ENCODE data around the gene MAG. TPM values are rescaled to one million over a fixed set of nuclear protein-coding genes. Genes with fewer than 3 reads are reported as not detected.

MAG gene
- total and polyA plus RNA-seq, 9 of the 15 experiments (the other 6 are each of a cell fraction or from before 2014, with no cell fraction given) = 0.11 to 10.0 (median 1.6) TPM

DNA sequence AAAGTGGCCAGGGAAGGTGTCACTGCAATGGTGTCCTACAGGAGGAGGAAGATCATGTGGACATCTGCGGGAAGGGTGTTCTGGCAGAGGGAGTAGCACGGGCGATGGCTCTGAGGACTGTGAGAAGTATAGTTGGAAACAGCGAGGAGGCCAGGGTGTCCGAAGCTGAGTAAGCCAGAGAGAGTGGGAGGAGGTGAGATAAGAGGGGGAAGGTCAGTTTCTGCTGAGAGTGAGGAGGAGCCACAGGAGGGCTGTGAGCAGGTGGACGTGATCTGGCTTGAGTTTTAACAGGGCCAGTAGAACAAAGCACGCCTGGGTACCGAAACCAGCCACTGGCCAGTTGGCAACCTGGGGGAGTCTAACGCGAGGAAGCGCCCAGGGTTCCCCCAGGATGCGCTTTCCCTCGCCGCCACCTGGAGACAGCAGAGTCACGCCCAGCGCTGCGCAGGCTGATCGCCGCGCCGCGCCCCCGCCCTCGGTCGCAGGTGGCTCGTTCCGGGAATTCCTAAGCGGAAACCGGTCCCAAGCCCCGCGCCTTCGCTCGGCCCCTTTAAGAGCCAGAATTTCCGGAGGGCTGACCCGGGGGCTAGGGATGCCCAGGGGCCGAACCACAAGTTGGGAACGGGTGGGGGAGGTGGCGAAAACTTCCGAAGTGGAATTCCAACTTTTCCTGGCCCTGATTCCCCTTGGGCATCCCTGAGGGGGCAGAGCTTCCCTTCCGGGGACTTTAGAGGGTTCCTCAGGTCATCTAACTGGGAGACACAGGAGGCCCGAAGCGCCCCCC lies 44.2 kb upstream of the MAG start (continued):
- TF ChIP-seq, protein P1, sequence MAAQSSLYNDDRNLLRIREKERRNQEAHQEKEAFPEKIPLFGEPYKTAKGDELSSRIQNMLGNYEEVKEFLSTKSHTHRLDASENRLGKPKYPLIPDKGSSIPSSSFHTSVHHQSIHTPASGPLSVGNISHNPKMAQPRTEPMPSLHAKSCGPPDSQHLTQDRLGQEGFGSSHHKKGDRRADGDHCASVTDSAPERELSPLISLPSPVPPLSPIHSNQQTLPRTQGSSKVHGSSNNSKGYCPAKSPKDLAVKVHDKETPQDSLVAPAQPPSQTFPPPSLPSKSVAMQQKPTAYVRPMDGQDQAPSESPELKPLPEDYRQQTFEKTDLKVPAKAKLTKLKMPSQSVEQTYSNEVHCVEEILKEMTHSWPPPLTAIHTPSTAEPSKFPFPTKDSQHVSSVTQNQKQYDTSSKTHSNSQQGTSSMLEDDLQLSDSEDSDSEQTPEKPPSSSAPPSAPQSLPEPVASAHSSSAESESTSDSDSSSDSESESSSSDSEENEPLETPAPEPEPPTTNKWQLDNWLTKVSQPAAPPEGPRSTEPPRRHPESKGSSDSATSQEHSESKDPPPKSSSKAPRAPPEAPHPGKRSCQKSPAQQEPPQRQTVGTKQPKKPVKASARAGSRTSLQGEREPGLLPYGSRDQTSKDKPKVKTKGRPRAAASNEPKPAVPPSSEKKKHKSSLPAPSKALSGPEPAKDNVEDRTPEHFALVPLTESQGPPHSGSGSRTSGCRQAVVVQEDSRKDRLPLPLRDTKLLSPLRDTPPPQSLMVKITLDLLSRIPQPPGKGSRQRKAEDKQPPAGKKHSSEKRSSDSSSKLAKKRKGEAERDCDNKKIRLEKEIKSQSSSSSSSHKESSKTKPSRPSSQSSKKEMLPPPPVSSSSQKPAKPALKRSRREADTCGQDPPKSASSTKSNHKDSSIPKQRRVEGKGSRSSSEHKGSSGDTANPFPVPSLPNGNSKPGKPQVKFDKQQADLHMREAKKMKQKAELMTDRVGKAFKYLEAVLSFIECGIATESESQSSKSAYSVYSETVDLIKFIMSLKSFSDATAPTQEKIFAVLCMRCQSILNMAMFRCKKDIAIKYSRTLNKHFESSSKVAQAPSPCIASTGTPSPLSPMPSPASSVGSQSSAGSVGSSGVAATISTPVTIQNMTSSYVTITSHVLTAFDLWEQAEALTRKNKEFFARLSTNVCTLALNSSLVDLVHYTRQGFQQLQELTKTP (IDR thresholded peaks at IDR 0.05; ENCODE audit: low read depth in 1 of 2, partially characterized antibody in 2 of 2) = peak in 1 of 2 experiments; percentile 72
- TF ChIP-seq ZNF696 (CRISPR knock-in tag; conservative IDR thresholded peaks at IDR 0.05) (no peak), NCOR1 (IDR thresholded peaks at IDR 0.05) (peak; percentile 27; the same call in 1 of the 2 replicates), TSC22D4 (tag; IDR thresholded peaks at IDR 0.05) (no peak), MXD1 (CRISPR knock-in tag; IDR thresholded peaks at IDR 0.05; ENCODE audit: borderline replicate concordance, poor library complexity, severe bottlenecking) (no peak), TOE1 (IDR thresholded peaks at IDR 0.05; ENCODE audit: borderline replicate concordance) (peak; percentile 77; the same call in 1 of the 2 replicates), TOE1 (CRISPR knock-in tag; IDR thresholded peaks at IDR 0.05; ENCODE audit: borderline replicate concordance, low read depth) (no peak), TRIM24 (IDR thresholded peaks at IDR 0.05) (peak; percentile 69 to 80; a peak in 3 of 4 replicates), HDAC3 (IDR thresholded peaks at IDR 0.05; ENCODE audit: borderline replicate concordance, partially characterized antibody) (peak; percentile 70), ZBTB33 (CRISPR knock-in tag; IDR thresholded peaks at IDR 0.05) (no peak; the same call in 1 of the 2 replicates), POLR3G (IDR thresholded peaks at IDR 0.05; ENCODE audit: extremely low read depth, insufficient read length, insufficient replicate concordance) (no peak), PYGO2 (tag; IDR thresholded peaks at IDR 0.05) (0 out of 2 replicates have a peak, but pooled peaks have one; percentile 55), CTBP1 (IDR thresholded peaks at IDR 0.05; ENCODE audit: borderline replicate concordance) (peak; percentile 98), MAFF (IDR thresholded peaks at IDR 0.05; ENCODE audit: low read length) (no peak), ZNF146 (CRISPR knock-in tag; IDR thresholded peaks at IDR 0.05; ENCODE audit: unreplicated experiment) (no peak), NCOA4 (IDR thresholded peaks at IDR 0.05; ENCODE audit: partially characterized antibody) (no peak)
- TF ChIP-seq, protein P2, sequence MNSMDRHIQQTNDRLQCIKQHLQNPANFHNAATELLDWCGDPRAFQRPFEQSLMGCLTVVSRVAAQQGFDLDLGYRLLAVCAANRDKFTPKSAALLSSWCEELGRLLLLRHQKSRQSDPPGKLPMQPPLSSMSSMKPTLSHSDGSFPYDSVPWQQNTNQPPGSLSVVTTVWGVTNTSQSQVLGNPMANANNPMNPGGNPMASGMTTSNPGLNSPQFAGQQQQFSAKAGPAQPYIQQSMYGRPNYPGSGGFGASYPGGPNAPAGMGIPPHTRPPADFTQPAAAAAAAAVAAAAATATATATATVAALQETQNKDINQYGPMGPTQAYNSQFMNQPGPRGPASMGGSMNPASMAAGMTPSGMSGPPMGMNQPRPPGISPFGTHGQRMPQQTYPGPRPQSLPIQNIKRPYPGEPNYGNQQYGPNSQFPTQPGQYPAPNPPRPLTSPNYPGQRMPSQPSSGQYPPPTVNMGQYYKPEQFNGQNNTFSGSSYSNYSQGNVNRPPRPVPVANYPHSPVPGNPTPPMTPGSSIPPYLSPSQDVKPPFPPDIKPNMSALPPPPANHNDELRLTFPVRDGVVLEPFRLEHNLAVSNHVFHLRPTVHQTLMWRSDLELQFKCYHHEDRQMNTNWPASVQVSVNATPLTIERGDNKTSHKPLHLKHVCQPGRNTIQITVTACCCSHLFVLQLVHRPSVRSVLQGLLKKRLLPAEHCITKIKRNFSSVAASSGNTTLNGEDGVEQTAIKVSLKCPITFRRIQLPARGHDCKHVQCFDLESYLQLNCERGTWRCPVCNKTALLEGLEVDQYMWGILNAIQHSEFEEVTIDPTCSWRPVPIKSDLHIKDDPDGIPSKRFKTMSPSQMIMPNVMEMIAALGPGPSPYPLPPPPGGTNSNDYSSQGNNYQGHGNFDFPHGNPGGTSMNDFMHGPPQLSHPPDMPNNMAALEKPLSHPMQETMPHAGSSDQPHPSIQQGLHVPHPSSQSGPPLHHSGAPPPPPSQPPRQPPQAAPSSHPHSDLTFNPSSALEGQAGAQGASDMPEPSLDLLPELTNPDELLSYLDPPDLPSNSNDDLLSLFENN (IDR thresholded peaks at IDR 0.05; ENCODE audit: low read depth in 2 of 2, low read length in 2 of 2) = no peak

Measured in K562 (cell line).